GM19043 (cell line): ENCODE measurements around the gene TP53BP2.
A peak's percentile ranks its signal among the peaks of the same experiment; 100 is the strongest.
"Not testable (repeated sequence)": the region's sequence is repeated elsewhere in the genome, so short reads cannot be mapped to it uniquely, and the experiment has no call there.

Source experiments
- ATAC-seq: cut with Tn5 transposase; IDR thresholded peaks from one replicate; pipeline ENCODE4 v1.9.1; 2021; ENCODE audit warnings: low read depth; ENCODE audit not compliant: unreplicated experiment

Gene TP53BP2

GRCh38 chr1:223845810-223846682, at the start of gene TP53BP2:
TP53BP2 (minus strand) TSS chr1:223845947; CDS start chr1:223845680, 267 bp downstream.
- ATAC-seq = peak; percentile 53

- ATAC-seq = not testable (repeated sequence)
These were observed 44.7 kb upstream of the TP53BP2 start for GRCh38 chr1:223890494-223890893.

- not testable (repeated sequence) for ATAC-seq
These were observed 43.6 kb upstream of the TP53BP2 start for GRCh38 chr1:223889319-223889718.

GRCh38 chr1:223887747-223888418, 42.1 kb upstream of the TP53BP2 start:
- ATAC-seq = no peak

GRCh38 chr1:223886516-223886921, 40.8 kb upstream of the TP53BP2 start:
- no peak for ATAC-seq

- no peak for ATAC-seq
These were observed 39.9 kb upstream of the TP53BP2 start for GRCh38 chr1:223885614-223886013.

GRCh38 chr1:223878598-223879325, 33.0 kb upstream of the TP53BP2 start:
- no peak for ATAC-seq

- no peak for ATAC-seq
These were observed 32.1 kb upstream of the TP53BP2 start for GRCh38 chr1:223877804-223878203.

- no peak for ATAC-seq
These were observed 30.8 kb upstream of the TP53BP2 start for GRCh38 chr1:223876590-223876989.

- no peak for ATAC-seq
These were observed 27.3 kb upstream of the TP53BP2 start for GRCh38 chr1:223873044-223873443.

GRCh38 chr1:223872308-223872901, 26.7 kb upstream of the TP53BP2 start:
- no peak for ATAC-seq

- ATAC-seq = no peak
These were observed 25.1 kb upstream of the TP53BP2 start for GRCh38 chr1:223870617-223871574.

GRCh38 chr1:223864599-223865368, 19.0 kb upstream of the TP53BP2 start:
- not testable (repeated sequence) for ATAC-seq

- no peak for ATAC-seq
These were observed 18.3 kb upstream of the TP53BP2 start for GRCh38 chr1:223864084-223864483.

GRCh38 chr1:223861904-223862303, 16.2 kb upstream of the TP53BP2 start:
- no peak for ATAC-seq

GRCh38 chr1:223860051-223860622, 14.4 kb upstream of the TP53BP2 start:
- no peak for ATAC-seq

- no peak for ATAC-seq
These were observed 13.3 kb upstream of the TP53BP2 start for GRCh38 chr1:223859058-223859457.

- ATAC-seq = no peak
These were observed 10.6 kb upstream of the TP53BP2 start for GRCh38 chr1:223856386-223856785.
